Hindlimb muscle (tissue), 1 donor: Measurements from ENCODE around the gene PTP4A1. TPM values are rescaled to one million over a fixed set of nuclear protein-coding genes. Genes with fewer than 3 reads are reported as not detected.
"Not testable (repeated sequence)": the region's sequence is repeated elsewhere in the genome, so short reads cannot be mapped to it uniquely, and the experiment has no call there.

ENCODE experiments used
- DNase-seq: peaks from one replicate; pipeline ENCODE4 v3.0.0-alpha.2; 2013
- polyA plus RNA-seq: library from polyadenylated mRNA; unstranded; fragments of 120-200 nt; gene quantifications from one replicate; pipeline ENCODE4 v1.2.1, GENCODE V29; 2013; ENCODE audit not compliant: insufficient read length

PTP4A1 gene
- polyA plus RNA-seq, 1 donor: 24.8 TPM

DNA sequence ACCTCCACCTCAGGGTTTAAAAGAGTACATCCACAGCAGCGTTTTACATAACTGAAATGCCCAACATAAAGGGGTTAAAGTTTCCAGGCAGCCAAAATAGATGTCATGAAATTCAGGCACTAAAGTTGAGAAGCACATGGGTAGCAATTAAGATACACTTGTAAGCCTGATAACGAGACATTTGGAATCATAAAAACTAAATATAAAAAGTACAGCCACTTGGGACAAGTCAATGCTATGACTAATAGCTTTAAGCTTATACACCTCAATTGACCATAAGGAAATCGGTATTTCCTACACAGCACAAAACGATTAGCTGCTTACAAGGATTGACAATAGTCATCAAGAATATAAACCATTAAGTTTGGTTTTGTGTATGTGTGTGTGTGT is 11.8 kb downstream of the PTP4A1 start:
- no peak for DNase-seq

- DNase-seq: no peak
These were observed 12.3 kb downstream of the PTP4A1 start for GRCh38 chr6:63584566-63584965.

DNA sequence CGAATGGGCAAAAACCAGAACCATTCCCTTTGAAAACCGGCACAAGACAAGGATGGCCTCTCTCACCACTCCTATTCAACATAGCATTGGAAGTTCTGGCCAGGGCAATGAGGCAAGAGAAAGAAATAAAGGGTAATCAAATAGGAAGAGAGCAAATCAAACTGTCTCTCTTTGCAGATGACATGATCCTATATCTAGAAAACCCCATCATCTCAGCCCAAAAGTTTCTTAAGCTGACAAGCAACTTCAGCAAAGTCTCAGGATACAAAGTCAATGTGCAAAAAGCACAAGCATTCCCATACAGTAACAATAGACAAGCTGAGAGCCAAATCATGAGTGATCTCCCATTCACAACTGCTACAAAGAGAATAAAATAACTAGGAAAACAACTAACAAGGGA is 13.4 kb downstream of the PTP4A1 start:
- DNase-seq: not testable (repeated sequence)

DNA sequence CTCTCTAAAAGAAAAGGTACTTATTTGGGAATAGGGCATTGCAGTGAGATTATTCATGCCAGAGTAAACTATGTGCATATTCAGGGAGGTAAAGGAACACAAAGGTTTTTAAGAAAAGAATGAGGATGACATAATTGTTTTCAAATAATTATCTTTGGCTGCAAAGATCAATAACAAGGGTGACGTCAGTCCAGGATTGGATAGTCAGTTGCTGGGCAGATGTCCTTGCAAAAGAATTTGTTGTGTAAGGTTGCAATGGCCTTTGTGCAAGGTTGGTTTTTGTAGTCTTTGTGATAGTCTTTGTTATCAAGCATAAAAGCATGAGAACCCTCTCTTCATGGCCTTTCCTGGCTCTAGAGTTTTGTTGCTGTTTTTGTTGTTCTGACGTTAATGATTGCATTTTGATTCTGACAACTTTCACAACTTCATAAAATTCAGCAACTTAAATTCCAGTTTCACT is 17.7 kb downstream of the PTP4A1 start:
- DNase-seq: no peak

- DNase-seq: no peak
These were observed 20.6 kb downstream of the PTP4A1 start for GRCh38 chr6:63592886-63593285.

GRCh38 chr6:63597141-63598048 is 25.1 kb downstream of the PTP4A1 start:
- DNase-seq: no peak

DNA sequence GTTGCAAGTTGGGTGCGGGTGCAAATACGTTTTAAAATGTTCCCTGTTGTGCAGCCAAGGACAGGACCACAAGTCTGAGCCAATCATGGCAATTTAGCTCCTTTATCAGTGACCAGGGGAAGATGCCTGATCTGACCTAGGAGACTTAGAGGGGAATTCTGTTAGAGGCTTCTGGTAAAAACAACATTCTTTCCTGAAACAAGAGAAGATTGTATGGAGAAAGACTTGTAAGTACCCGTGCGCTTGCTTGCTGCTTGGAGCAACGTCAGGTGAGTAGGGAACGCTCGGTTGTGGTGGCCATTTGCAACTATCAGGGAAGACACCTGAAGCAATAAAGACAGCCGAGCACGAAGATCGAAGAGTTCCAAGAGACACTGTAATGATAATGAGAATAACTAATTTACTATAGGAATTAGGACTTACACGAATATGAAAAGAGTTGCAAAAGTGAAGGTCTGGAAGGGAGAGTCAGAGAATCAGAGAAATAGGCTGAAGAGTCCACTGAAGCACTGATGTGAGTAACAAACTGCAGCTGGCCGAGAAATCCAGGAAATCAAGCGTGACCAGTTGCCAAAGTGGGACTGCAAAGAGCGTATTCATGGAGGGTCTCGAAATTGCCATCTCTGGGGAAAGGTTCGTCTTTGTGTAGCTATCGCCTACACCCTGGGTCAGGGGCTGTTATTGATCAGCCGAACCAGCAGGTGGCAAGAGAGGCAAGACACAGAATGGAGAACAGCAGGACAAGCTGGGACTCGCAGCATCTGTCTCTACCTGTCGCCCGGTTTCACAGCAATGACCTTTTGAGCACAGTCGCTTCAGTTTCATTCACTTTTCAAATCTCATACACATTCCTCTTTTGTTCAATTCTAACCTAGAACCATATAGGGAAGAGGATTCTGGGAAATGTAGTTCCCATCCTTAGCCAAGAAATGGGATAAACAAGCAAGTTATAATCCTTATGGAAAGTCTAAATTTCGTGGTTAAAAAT is 26.1 kb downstream of the PTP4A1 start:
- DNase-seq: peak; percentile 75

GRCh38 chr6:63599243-63599642 is 27.0 kb downstream of the PTP4A1 start:
- DNase-seq: no peak

DNA sequence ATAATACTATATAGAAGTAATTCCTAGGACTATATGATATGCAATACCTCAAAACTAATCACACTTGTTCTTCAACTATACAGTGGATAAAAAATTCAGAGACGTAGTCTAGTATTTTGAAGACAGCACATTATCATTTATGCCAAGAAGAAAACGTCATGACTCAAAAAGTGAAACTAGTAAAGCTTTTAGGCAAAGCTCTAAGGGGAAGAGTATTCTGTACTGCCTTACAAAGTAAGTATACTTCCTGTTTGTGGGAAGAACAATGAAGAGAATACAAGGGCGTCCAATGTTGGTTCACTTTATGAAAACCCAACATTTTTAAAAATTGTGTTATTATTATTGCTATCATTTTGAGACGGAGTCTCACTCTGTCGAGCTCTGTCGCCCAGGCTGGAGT is 27.9 kb downstream of the PTP4A1 start:
- DNase-seq: no peak

GRCh38 chr6:63609231-63609630 is 37.0 kb downstream of the PTP4A1 start:
- DNase-seq: no peak

- no peak for DNase-seq
These were observed 38.7 kb downstream of the PTP4A1 start for GRCh38 chr6:63610944-63611343.

GRCh38 chr6:63611560-63611959 is 39.3 kb downstream of the PTP4A1 start:
- DNase-seq: no peak

- DNase-seq: no peak
These were observed 43.3 kb downstream of the PTP4A1 start for GRCh38 chr6:63615590-63615989.

Other genes starting within 250 kb of the PTP4A1 start
- 31.0 TPM for gene PHF3, start 63.3 kb downstream of the PTP4A1 start, polyA plus RNA-seq